ENCODE data around the gene SESN1.

- no peak for TF ChIP-seq EZH2phosphoT487 (IDR thresholded peaks at IDR 0.05; ENCODE audit: borderline replicate concordance)
- TF ChIP-seq CTCF (conservative IDR thresholded peaks at IDR 0.05; ENCODE audit: low read length) = no peak
Measured at GRCh38 chr6:108988296-108988695, 106.3 kb downstream of the SESN1 start.
